ENCODE results near the gene CCDC7.
"Not testable (repeated sequence)": the region's sequence is repeated elsewhere in the genome, so short reads cannot be mapped to it uniquely, and the experiment has no call there.

CCDC7 gene

DNA sequence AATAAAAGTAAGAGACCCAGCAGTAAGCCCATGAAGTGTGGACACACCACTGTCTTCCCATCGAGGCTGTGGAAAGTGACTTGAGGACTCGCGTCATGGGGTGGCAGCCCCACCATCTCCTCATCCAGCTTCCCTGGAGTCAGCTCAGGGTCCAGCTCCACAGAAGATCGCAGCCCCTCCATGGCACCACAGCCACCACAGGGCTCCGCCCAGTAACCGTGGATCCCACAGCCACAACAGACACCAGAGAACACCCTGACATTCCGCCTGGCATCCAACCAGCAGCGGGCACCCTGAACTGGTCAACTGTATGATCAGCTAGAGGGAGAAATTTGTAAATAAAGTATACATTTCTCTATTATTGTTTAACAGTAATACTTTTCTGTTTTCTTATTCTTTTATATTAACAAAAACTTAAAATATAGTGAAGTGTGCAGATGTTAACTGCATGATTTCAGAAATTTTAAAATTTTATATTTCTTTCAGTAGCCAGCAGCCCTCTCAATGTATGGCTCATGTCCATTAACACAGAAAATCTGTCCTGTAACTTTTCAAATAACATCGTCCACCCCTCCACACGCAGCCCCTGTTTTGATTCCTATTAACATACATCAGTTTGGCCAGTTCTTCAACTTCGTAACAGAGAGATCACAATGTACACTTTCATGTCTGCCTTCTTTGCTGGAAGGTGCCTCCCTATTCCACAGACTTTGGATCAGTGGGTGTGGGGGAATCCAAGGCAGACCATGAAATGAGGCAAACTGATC lies 442.4 kb downstream of the CCDC7 start:
- no peak for DNase-seq (ENCODE audit: low spot score)

DNA sequence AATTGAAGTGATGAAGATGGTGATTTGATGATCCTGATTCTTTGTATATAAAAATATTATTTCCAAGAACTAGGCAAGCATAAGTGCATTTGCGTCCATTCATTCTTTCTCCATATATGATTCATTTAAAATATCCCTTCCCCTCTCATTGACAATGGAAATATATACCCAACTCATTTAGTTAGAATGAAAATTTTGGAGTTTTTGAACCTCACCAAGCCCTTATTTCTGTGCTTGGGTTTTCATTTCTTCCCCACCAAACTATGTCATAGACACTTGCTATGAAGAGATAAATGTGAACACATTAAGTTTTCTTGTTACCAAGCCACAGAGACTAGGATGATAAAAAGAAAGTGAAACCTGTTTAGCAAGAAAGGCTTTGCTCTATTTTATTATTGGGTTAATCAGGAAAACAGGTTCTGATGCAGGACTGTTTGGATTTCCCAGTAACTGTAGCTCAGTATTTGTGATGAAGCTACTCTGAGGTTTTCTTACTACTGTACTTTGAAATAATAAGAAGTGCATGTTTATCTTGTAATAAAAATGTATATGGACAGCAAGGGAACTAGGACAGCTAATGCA lies 443.8 kb downstream of the CCDC7 start:
- DNase-seq (ENCODE audit: low spot score): no peak

DNA sequence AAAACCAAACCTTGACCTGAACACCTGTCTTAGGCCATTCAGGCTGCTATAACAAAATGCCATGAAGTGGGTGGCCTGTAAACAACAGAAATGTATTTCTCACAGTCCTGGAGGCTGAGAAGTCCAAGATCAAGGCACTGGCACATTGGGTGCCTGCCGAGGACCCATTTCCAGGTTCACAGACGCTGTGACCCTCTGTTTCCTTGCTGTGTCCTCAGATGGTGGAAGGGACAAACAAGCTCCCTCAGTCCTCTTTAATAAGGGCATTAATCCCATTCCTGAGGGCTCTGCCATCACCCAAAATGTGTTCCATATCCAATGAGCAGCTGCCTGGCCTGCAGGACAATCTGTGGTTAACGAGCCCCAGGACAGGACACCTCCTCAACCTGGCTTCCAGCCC lies 444.5 kb downstream of the CCDC7 start:
- DNase-seq (ENCODE audit: low spot score): no peak

DNA sequence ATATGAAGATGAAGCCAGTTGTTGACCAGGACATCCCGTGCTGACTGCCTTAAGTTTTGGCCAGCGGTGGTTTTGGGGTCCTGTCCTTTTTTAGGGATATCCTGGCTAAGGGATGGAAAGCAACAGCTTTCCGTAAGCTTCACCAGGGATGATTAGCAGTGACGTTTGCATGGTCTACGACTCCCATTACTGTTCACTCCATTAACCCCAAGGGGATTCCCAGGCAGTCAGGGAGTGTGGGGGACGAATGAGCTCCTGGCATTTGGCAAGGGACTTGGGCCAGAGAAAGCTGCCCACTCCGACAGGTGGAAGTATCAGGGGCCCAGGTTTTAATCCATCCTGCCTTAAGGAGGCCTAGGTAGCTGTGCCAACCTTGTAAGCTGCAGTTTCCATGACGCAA lies 445.3 kb downstream of the CCDC7 start:
- DNase-seq (ENCODE audit: low spot score): no peak

DNA sequence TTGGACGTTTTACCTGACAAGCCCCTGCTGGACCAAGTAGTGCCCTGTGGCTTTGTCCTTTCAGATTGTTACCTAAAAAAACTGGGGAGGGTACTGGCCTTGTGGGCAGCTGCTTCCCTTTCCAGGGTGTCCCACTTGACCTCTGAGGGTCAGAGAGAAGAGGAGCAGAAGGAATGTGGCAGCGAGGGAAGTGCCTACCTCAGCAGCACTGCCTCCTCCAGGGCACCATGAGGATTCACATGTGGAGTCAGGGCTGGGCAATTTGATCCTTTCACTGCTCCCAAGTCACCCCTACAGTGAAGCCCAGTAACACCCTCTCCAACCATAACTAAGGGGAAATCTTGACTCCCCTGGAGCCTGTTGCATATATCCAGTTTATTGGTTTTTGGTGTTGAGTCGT lies 447.5 kb downstream of the CCDC7 start:
- DNase-seq (ENCODE audit: low spot score): no peak

DNA sequence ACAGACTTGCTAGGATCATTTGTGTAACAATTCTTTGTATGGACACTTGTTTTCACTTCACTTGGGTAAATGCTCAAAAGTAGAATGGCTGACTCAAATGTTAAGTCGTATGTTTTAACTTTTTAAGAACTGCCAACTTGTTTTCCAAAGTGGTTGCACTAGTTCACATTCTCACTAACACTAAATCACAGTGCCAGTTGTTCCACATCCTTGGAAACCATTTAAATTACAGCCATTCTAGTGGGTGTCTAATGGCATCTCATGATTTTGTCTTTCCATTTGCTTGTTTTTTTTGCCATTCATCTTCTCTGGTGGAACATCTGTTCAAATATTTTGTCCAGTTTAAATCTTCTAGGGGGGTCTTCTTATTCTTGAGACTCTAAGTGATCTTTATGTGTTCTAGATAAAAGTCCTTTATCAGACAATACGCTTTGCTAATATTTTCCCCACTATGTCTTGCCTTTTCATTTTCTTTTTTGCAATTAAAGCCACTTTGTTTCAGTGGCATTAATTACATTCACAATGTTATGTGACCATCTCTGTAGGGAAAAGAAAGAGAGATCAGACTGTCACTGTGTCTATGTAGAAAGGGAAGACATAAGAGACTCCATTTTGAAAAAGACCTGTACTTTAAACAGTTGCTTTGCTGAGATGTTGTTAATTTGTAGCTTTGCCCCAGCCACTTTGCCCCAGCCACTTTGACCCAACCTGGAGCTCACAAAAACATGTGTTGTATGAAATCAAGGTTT lies 448.1 kb downstream of the CCDC7 start:
- no peak for DNase-seq (ENCODE audit: low spot score)

DNA sequence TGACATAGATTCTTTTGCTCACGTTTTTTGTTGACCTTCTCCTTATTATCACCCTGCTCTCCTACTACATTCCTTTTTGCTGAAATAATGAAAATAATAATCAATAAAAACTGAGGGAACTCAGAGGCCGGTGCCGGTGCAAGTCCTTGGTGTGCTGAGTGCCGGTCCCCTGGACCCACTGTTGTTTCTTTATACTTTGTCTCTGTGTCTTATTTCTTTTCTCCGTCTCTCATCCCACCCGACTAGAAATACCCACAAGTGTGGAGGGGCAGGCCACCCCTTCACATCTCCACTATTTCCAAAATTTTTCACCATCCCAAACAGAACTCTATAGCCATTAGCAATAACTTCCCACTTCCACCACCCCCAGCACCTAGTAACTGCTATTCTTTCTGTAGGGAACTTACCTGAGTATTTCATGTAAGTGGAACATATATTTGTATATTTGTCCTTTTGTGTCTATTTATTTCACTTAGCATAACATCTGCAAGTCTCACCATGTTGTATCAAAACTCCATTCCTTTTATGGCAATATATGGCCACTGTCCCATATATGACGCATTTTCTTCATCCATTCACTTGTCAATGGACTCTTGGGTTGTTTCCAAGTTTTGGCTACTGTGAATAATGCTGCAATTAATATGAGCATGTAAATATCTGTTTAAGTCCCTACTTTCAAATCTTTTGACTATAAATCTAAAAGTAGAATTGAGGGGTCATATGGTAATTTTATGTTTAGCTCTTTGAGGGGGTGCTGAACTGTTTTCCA lies 449.4 kb downstream of the CCDC7 start:
- not testable (repeated sequence) for DNase-seq (ENCODE audit: low spot score)

DNA sequence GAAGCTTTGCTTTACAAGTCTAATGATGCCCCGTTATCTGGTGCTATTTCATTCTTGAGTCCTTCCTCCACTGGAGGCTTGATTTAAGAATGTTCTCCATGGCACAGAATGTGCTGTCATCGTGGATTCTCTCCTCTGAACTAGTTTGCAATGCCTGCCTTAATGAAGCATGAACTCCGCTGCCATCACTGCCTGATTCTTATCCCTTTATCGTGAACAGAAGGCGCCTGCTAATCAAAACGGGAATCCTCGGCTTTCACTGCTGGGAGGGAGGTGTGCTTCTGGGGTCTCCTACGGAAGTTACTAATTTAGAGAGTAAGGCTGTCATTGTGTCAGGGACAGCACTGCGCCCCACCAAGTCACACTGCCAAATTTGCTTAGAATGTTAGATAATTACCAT lies 455.9 kb downstream of the CCDC7 start:
- DNase-seq (ENCODE audit: low spot score): no peak

DNA sequence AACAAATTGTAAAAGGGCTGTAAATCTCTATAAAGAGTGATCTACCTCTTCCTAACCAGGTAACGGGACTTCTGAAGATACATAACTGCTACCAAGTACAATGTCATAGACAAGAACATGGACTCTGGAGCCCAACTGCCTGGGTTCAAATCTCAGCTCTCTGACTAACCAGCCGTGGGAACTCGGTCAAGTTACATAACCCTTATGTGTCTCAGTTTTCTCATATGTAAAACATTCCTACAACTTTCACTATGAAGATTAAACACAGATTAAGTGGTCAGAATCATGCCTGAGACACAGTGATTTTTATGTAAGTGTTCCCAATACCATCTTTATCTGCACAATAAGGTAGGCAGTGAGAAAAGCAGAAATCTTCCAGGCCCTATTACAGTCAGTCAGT lies 459.5 kb downstream of the CCDC7 start:
- no peak for DNase-seq (ENCODE audit: low spot score)

DNA sequence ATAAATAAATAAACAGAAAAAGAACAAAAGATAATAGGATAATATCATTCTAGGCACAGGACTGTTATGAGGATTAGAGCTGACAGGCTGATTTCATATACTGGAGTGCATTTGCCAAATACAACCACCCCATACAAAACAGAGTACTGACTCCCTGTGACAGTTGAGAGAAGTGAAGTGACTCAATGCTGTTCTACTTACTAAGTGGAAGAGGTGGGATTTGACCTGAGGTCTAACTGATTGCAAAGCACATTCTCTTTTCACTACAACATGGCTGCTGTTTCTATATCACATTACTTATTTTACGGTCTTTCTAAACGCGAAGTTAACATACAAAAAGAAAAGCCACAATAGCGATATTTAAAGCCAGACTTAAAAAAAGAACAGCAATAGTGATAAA lies 460.7 kb downstream of the CCDC7 start:
- DNase-seq (ENCODE audit: low spot score): no peak

DNA sequence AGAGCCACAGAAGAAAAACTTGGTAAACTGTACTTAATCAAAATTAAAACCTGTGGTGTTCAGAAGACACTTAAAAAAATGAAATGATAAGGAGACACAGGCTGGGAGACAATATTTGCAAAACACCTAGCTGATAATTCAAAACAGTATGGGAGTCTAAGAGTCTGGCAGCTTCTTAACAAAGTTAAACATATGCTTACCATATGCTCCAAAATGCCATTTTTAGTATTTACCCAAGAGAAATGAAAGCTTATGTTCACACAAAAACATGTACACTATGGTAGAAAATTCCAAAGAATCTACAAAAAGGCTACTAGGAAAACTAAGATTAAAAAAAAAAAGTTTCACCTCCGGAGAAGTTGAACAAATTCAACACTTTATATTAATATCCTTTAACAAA lies 463.5 kb downstream of the CCDC7 start:
- no peak for DNase-seq (ENCODE audit: low spot score)

DNA sequence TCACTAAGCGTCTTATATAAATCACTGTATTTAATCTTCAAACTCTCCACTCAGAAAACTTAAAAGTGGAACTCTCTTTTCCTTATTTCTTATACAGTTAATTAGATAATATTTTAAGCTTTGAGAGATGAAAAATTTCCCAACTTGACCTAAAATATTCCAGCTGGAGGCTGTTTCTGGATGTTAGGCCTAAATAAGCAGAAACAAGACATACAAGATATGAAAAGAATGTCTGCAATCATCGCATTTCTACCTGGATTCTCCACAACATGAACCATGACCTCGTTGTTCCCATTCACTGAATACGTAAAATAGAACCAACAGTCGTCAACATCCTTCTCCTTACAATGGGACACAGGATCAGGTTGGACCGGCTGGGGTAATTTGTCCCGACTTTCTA lies 464.0 kb downstream of the CCDC7 start:
- not testable (repeated sequence) for DNase-seq (ENCODE audit: low spot score)

DNA sequence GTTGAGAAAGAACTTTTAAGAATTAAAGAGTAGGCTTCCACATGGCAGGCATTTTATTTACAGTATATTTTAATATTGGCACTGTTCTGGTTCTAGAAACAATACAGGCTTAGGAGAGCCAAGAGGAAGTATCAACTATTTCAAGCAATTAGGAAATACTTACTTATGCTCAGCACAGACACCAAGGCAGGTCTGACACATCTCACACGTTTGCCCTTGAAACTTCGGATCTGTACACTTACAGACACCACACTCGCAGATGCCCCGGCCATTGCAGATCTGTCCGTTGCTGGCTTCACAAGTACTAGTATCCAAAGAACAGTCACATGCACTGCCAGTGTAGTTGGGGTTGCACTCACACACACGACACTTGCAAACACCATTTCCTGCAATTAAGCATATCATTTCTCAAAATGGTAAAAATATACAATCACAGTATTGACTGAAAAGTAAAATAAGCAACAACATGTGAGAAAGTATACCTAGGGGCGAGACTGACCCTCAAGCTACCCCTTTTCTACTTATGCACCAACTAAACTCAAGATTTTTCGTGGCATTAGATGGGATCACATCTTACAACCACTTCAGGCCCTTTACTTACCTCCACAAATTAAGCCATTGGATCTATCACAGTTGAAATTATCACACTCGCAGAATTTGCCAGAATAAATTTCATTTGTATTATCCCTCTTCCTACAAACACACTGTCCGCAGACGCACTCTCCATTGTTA lies 465.5 kb downstream of the CCDC7 start:
- no peak for DNase-seq (ENCODE audit: low spot score)

DNA sequence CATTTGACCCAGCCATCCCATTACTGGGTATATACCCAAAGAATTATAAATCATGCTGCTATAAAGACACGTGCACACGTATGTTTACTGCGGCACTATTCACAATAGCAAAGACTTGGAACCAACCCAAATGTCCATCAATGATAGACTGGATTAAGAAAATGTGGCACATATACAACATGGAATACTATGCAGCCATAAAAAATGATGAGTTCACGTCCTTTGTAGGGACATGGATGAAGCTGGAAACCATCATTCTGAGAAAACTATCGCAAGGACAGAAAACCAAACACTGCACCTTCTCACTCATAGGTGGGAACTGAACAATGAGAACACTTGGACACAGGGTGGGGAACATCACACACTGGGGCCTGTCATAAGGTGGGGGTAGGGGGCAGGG lies 471.9 kb downstream of the CCDC7 start:
- not testable (repeated sequence) for DNase-seq (ENCODE audit: low spot score)

DNA sequence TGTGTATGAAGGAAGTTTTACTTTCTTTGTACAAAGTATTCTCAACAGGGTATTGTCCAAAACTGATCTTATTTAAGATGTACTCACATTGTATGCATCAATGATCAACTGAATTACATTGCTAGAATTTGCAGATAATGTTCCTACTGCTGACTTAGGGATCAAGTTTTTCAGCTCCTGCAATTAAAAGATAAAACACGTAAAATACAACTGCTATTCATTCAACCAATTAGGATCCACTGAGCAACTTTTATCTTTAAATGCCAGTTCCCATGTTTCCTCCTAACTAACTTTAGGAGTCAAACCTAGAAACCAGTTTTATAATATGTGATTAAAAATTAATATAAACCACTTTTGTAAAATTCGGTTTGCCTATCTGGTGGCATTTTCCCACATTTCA lies 476.2 kb downstream of the CCDC7 start:
- no peak for DNase-seq (ENCODE audit: low spot score)

DNA sequence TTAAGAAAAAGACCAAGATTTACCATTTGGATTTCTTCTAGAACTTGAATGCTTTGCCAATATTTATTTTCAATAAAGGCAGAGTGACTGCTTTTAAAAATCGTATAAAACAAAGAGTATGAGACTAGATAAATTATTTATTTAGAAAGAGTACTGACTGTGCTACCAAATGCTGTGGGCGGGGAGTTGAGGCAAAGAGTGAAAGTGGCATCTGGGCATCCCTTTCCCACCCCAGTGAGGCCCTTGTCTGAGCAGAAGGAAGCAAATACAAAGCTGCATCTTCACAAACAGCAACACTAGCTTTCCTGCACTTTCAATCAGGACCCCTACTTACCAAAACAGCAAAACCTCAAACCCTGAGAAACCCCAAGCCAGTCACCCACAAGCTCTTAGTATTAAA lies 477.2 kb downstream of the CCDC7 start:
- DNase-seq (ENCODE audit: low spot score): no peak

DNA sequence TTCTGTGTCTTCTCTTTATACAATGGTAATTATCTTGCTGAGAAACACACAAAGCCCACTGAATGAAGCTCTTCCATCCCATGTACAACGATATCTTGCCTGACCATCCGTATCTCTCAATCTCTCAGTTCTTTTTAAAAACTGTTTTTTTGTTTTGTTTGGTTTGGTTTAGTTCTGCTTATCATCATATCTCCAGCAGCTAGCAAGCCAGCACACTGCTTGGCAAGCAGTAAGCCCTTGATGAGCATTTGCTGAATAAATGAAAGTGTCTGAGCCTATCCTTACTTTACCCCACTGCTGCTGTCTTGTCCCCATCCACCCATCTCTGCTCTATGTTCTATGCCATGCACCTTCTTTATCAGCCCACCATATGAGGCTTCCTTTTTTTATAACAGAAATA lies 477.9 kb downstream of the CCDC7 start:
- DNase-seq (ENCODE audit: low spot score): no peak

Data from CD4-positive, alpha-beta T cell treated with Interleukin-6 at 100 ng/mL for 8 hours (primary cell).